ENCODE measurements around the gene C16orf90.

DNA sequence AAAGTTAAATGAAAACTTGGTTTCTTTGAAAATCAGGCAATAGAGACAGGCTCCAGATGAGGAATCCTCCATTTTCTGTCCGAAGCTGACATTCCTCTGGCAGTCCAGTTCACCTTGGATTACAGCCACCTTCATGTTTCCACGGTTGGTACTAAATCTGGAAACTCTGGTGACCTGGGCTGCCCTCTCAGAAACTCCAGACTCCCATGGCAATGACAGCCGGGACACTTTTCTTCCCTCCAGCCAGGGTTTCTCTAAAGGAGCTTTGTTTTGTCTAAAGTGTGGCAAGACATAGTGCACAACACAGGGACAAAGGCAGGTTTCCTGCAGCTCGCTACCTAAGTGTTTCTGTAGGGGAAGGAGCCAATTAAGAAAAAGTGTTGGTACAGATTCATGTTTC lies 41.6 kb upstream of the C16orf90 start:
- TF ChIP-seq EZH2 (IDR thresholded peaks at IDR 0.05; ENCODE audit: insufficient read depth, poor library complexity, severe bottlenecking) (no peak), EZH2phosphoT487 (IDR thresholded peaks at IDR 0.05; ENCODE audit: insufficient read depth, low read depth) (no peak)

All from GM23248 (cell line).